Loucy (cell line): ENCODE data around the gene CNOT4.

Experiments used
- H2AFZ ChIP-seq: fragments of 200-600 bp; sonication (generic); 2 replicates; pipeline ENCODE4 v1.6.0; 2016; ENCODE audit warnings: antibody characterized with exemption, mild to moderate bottlenecking, low read length, moderate library complexity
- H3F3A ChIP-seq: fragments of 200-600 bp; 2 replicates; pipeline ENCODE4 v1.6.0; 2016; ENCODE audit warnings: antibody characterized with exemption, low read depth, mild to moderate bottlenecking
- H3K27me3 ChIP-seq: fragments of 200-600 bp; sonication (generic); 2 replicates; pipeline ENCODE4 v1.6.1; 2014; ENCODE audit warnings: low read length, mild to moderate bottlenecking; ENCODE audit not compliant: insufficient read depth, poor library complexity, severe bottlenecking
- H3K36me3 ChIP-seq: fragments of 200-600 bp; sonication (generic); 2 replicates; pipeline ENCODE4 v1.6.1; 2016; ENCODE audit warnings: low read length; ENCODE audit not compliant: insufficient read depth
- H3K4me1 ChIP-seq: fragments of 200-600 bp; sonication (generic); 2 replicates; pipeline ENCODE4 v1.5.1; 2014; ENCODE audit warnings: low read length, mild to moderate bottlenecking; ENCODE audit not compliant: insufficient read depth, poor library complexity, severe bottlenecking
- H3K4me2 ChIP-seq: fragments of 200-600 bp; sonication (generic); 2 replicates; pipeline ENCODE4 v1.6.0; 2014; ENCODE audit warnings: antibody characterized with exemption, low read length, low read depth, mild to moderate bottlenecking; ENCODE audit not compliant: poor library complexity, severe bottlenecking
- H3K4me3 ChIP-seq: fragments of 200-600 bp; sonication (generic); 2 replicates; pipeline ENCODE4 v1.5.1; 2014; ENCODE audit warnings: low read length, mild to moderate bottlenecking, mixed read lengths; ENCODE audit not compliant: poor library complexity, severe bottlenecking
- H3K79me2 ChIP-seq: fragments of 200-600 bp; sonication (generic); 2 replicates; pipeline ENCODE4 v1.6.1; 2014; ENCODE audit warnings: low read length; ENCODE audit not compliant: insufficient read depth
- H3K9ac ChIP-seq: fragments of 200-600 bp; sonication (generic); 2 replicates; pipeline ENCODE4 v1.6.0; 2014; ENCODE audit warnings: mild to moderate bottlenecking, low read depth, low read length, moderate library complexity; ENCODE audit not compliant: poor library complexity, severe bottlenecking
- H3K9me2 ChIP-seq: fragments of 200-600 bp; sonication (generic); replicated peaks from 2 replicates; pipeline ENCODE4 v1.6.1; 2016; ENCODE audit warnings: low read depth, low read length, mixed read lengths
- H3K9me3 ChIP-seq: fragments of 200-600 bp; sonication (generic); 2 replicates; pipeline ENCODE4 v1.6.1; 2014; ENCODE audit warnings: mild to moderate bottlenecking, antibody characterized with exemption, low read length, low read depth; ENCODE audit not compliant: insufficient read depth
- H4K20me1 ChIP-seq: fragments of 200-600 bp; sonication (generic); 2 replicates; pipeline ENCODE4 v1.6.0; 2014; ENCODE audit warnings: antibody characterized with exemption, low read length, mild to moderate bottlenecking; ENCODE audit not compliant: insufficient read depth, poor library complexity, severe bottlenecking
- EZH2phosphoT487 ChIP-seq: fragments of 200-600 bp; IDR thresholded peaks from 2 replicates; pipeline ENCODE4 v1.6.1; 2018; ENCODE audit warnings: antibody characterized with exemption, mild to moderate bottlenecking, moderate library complexity, borderline replicate concordance
- TF ChIP-seq, protein P1 (sequence below): fragments of 200-600 bp; sonication (generic); conservative IDR thresholded peaks from 2 replicates; pipeline ENCODE4 v1.5.1; 2014; ENCODE audit warnings: mild to moderate bottlenecking, antibody characterized with exemption, low read length

Gene CNOT4

DNA sequence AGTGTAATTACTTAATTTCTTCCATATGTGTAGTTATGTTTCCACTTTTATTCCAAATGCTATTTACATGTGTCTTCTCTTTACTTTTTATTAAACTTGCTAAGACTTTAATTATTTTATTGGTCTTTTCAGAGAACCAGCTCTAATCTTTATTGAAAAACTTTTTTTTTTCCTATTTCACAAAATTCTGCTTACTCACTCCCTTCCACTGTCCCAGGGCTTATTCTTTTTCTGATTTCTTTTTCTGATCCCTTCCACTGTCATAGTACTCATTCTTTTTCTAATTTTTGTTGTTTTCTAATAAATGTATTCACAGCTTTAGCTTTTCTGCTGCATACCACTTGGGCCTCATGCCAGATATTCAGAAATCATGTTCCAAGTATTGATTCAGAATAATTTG, 82.7 kb downstream of the CNOT4 start:
- no peaks in the 10 kb centered on the region for H3K9me2 ChIP-seq
- peaks cover 71% of the 10 kb centered on the region for H3K79me2 ChIP-seq
- H4K20me1 ChIP-seq: peaks cover 34% of the 10 kb centered on the region
- no peaks in the 10 kb centered on the region for H3K4me1 ChIP-seq
- TF ChIP-seq, protein P1, sequence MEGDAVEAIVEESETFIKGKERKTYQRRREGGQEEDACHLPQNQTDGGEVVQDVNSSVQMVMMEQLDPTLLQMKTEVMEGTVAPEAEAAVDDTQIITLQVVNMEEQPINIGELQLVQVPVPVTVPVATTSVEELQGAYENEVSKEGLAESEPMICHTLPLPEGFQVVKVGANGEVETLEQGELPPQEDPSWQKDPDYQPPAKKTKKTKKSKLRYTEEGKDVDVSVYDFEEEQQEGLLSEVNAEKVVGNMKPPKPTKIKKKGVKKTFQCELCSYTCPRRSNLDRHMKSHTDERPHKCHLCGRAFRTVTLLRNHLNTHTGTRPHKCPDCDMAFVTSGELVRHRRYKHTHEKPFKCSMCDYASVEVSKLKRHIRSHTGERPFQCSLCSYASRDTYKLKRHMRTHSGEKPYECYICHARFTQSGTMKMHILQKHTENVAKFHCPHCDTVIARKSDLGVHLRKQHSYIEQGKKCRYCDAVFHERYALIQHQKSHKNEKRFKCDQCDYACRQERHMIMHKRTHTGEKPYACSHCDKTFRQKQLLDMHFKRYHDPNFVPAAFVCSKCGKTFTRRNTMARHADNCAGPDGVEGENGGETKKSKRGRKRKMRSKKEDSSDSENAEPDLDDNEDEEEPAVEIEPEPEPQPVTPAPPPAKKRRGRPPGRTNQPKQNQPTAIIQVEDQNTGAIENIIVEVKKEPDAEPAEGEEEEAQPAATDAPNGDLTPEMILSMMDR: no peak
- TF ChIP-seq EZH2phosphoT487: no peak
- H3K27me3 ChIP-seq: no peaks in the 10 kb centered on the region
- no peak overlapping the region for H3K9ac ChIP-seq
- H3K36me3 ChIP-seq: peaks cover 4% of the 10 kb centered on the region; the same call in 1 of the 2 replicates
- no peaks in the 10 kb centered on the region for H3K9me3 ChIP-seq
- no peak overlapping the region for H3K4me2 ChIP-seq
- H3F3A ChIP-seq: no peaks in the 10 kb centered on the region
- no peak overlapping the region for H2AFZ ChIP-seq
- H3K4me3 ChIP-seq: no peak overlapping the region

DNA sequence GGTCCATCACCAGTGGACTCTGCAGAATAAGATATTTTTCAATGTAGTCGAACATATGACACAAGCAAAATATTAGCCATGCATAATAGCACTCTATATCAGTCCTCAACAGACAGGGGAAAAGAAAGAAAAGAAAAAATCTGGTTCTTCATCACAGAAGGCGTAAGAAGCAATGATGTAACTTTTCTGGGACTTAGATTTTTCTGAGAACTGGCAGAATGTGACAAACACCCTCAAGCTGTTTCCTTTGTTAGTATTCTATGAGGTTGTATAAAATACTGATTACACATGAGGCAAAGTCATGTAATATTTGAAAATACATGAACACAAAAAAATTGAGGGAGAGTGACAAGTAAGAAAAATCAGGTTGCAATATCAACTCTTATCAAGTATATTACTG, 84.9 kb downstream of the CNOT4 start:
- Histone ChIP-seq H3F3A (no peaks in the 10 kb centered on the region), H3K36me3 (peaks cover 10% of the 10 kb centered on the region; the same call in 1 of the 2 replicates), H3K27me3 (no peaks in the 10 kb centered on the region), H4K20me1 (peaks cover 28% of the 10 kb centered on the region), H3K79me2 (peaks cover 59% of the 10 kb centered on the region), H3K9me3 (no peaks in the 10 kb centered on the region), H3K4me3 (no peak overlapping the region), H3K9me2 (no peaks in the 10 kb centered on the region), H3K9ac (no peak overlapping the region), H3K4me1 (no peaks in the 10 kb centered on the region), H2AFZ (no peak overlapping the region), H3K4me2 (no peak overlapping the region)
- TF ChIP-seq EZH2phosphoT487: no peak
- TF ChIP-seq, protein P1: no peak

DNA sequence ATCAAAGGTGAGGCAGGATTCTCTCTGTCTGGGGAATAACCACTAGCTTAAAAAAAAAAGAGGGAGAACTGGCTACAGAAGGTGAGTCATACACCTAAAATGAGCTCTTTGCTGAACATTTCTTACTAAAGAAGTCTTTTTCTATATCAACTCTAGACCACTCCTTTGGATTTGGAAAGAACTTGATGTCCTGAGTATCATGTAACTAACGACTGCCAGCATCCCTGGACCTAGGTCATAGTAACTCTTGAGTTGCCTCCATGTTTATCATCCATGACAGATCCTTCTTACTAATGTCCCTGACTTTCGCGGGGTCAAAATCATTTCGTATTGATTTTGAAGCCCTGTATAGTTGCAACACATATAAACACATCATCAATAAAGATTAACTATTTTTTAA, 89.1 kb downstream of the CNOT4 start:
- Histone ChIP-seq H4K20me1 (peaks cover 7% of the 10 kb centered on the region), H3K9me2 (no peaks in the 10 kb centered on the region), H2AFZ (no peak overlapping the region), H3K4me3 (no peak overlapping the region), H3K27me3 (no peaks in the 10 kb centered on the region), H3K9ac (no peak overlapping the region), H3K36me3 (peaks cover 35% of the 10 kb centered on the region; the same call in 1 of the 2 replicates), H3K4me2 (no peak overlapping the region), H3K4me1 (no peaks in the 10 kb centered on the region), H3K9me3 (no peaks in the 10 kb centered on the region), H3K79me2 (peaks cover 23% of the 10 kb centered on the region; the same call in 1 of the 2 replicates), H3F3A (no peaks in the 10 kb centered on the region)
- TF ChIP-seq, protein P1: no peak
- TF ChIP-seq EZH2phosphoT487: no peak
